H1 (cell line): Measurements from ENCODE around the gene ANAPC16. TPM values are rescaled to one million over a fixed set of nuclear protein-coding genes. Genes with fewer than 3 reads are reported as not detected.

ENCODE experiments used
- CTCF ChIA-PET: fragments of 300-600 bp; sonication (Branson Sonifier 250); formaldehyde crosslinking; loops from one replicate; lab custom pipeline; 2021; ENCODE audit not compliant: partially characterized antibody; lab: Charles Lee
- POLR2A ChIA-PET: fragments of 300-600 bp; sonication (Branson Sonifier 250); formaldehyde crosslinking; loops from one replicate; lab custom pipeline; 2021; ENCODE audit warnings: inconsistent platforms; ENCODE audit not compliant: partially characterized antibody; lab: Charles Lee
- DNase-seq, 2 experiments: peaks; one replicate each; pipeline versions ENCODE4 v3.0.0 to v3.0.0-alpha.2; 2010 to 2022; ENCODE audit warnings: low spot score in 2 of 2, low read depth in 1 of 2, mixed read lengths in 1 of 2
- FAIRE-seq: peaks from 2 replicates; lab custom pipeline; 2011; peaks lifted over from hg19 to GRCh38; lab: Jason Lieb, UNC
- H2AFZ ChIP-seq: 2 replicates; pipeline ENCODE4 v1.8.1; 2012; ENCODE audit warnings: low read length, inconsistent platforms
- H2AK5ac ChIP-seq: 2 replicates; pipeline ENCODE4 v1.6.1; 2013; ENCODE audit warnings: low read depth, low read length
- H2BK120ac ChIP-seq: replicated peaks from 2 replicates; pipeline ENCODE3; 2013; ENCODE audit warnings: low read depth, low read length, inconsistent platforms
- H2BK12ac ChIP-seq: 2 replicates; pipeline ENCODE4 v1.6.1; 2013; ENCODE audit warnings: low read depth, low read length
- H2BK15ac ChIP-seq: 2 replicates; pipeline ENCODE4 v1.6.1; 2013; ENCODE audit warnings: low read length
- H2BK20ac ChIP-seq: 2 replicates; pipeline ENCODE4 v1.6.1; 2013; ENCODE audit warnings: low read length
- H2BK5ac ChIP-seq: 2 replicates; pipeline ENCODE4 v1.6.1; 2013; ENCODE audit warnings: low read depth, low read length
- H3K14ac ChIP-seq: 2 replicates; pipeline ENCODE4 v1.6.1; 2013; ENCODE audit warnings: inconsistent platforms; ENCODE audit not compliant: insufficient read length
- H3K18ac ChIP-seq: 2 replicates; pipeline ENCODE4 v1.6.1; 2013; ENCODE audit warnings: low read length; ENCODE audit errors: extremely low read depth
- H3K23ac ChIP-seq: 2 replicates; pipeline ENCODE4 v1.6.1; 2013; ENCODE audit warnings: inconsistent platforms; ENCODE audit not compliant: insufficient read length
- H3K23me2 ChIP-seq: 2 replicates; pipeline ENCODE4 v1.6.1; 2013; ENCODE audit warnings: low read depth, low read length
- H3K27ac ChIP-seq: 2 replicates; pipeline ENCODE4 v1.6.1; 2011; ENCODE audit warnings: low read depth, low read length, inconsistent platforms
- H3K27me3 ChIP-seq, 4 experiments: replicated peaks in 1 of 4; 1 replicate in 1 of 4; 2 replicates in 3 of 4; pipeline versions ENCODE4 v1.6.1 to v1.8.1; 2011 to 2013; ENCODE audit warnings: low read length in 3 of 4, mild to moderate bottlenecking in 3 of 4, inconsistent platforms in 2 of 4, mixed read lengths in 2 of 4, moderate library complexity in 1 of 4; ENCODE audit not compliant: control insufficient read depth in 3 of 4, insufficient read depth in 3 of 4; ENCODE audit errors: extremely low read depth in 1 of 4
- H3K36me3 ChIP-seq, 4 experiments: 2 replicates each; pipeline versions ENCODE4 v1.6.1 to v1.8.1; 2011 to 2013; ENCODE audit warnings: mild to moderate bottlenecking in 4 of 4, low read length in 3 of 4, moderate library complexity in 2 of 4, control low read depth in 1 of 4, inconsistent platforms in 1 of 4; ENCODE audit not compliant: insufficient read depth in 4 of 4, control insufficient read depth in 2 of 4
- H3K4ac ChIP-seq: replicated peaks from 2 replicates; pipeline ENCODE3; 2013; ENCODE audit warnings: low read length, low read depth, mixed read lengths, inconsistent platforms; ENCODE audit not compliant: insufficient read length
- H3K4me1 ChIP-seq, 4 experiments: replicated peaks in 1 of 4; 1 replicate in 1 of 4; 2 replicates in 3 of 4; pipeline versions ENCODE4 v1.6.1 to v1.8.1; 2011 to 2013; ENCODE audit warnings: low read length in 3 of 4, inconsistent platforms in 2 of 4, mixed read lengths in 1 of 4; ENCODE audit not compliant: insufficient read depth in 4 of 4, control insufficient read depth in 3 of 4
- H3K4me2 ChIP-seq, 2 experiments: 2 replicates each; pipeline versions ENCODE4 v1.6.1 to v1.8.1; 2011 to 2013; ENCODE audit warnings: low read depth in 2 of 2, low read length in 2 of 2, control low read depth in 1 of 2, inconsistent platforms in 1 of 2, mild to moderate bottlenecking in 1 of 2; ENCODE audit not compliant: insufficient read depth in 1 of 2
- H3K4me3 ChIP-seq, 4 experiments: fragments of 200-600, 300-600 bp in 1 of 4; sonication (generic), shearing (Covaris generic), sonication (Bioruptor Twin) in 1 of 4; 2 replicates each; pipeline versions ENCODE4 v1.5.1 to v1.8.1; 2011 to 2016; ENCODE audit warnings: low read length in 4 of 4, low read depth in 3 of 4, control low read depth in 2 of 4, inconsistent platforms in 2 of 4, mild to moderate bottlenecking in 2 of 4, mixed read lengths in 1 of 4, moderate library complexity in 1 of 4; ENCODE audit not compliant: insufficient read depth in 2 of 4; ENCODE audit errors: extremely low read depth in 1 of 4
- H3K56ac ChIP-seq: replicated peaks from 2 replicates; pipeline ENCODE3; 2013; ENCODE audit warnings: low read depth, mild to moderate bottlenecking, mixed read lengths, low read length, inconsistent platforms; ENCODE audit not compliant: insufficient read length
- H3K79me1 ChIP-seq: 2 replicates; pipeline ENCODE4 v1.6.1; 2013; ENCODE audit warnings: low read depth, low read length, control low read depth
- H3K79me2 ChIP-seq, 2 experiments: 2 replicates each; pipeline versions ENCODE4 v1.6.1 to v1.8.1; 2012 to 2013; ENCODE audit warnings: low read length in 2 of 2, mild to moderate bottlenecking in 2 of 2, inconsistent platforms in 1 of 2; ENCODE audit not compliant: insufficient read depth in 2 of 2, control insufficient read depth in 1 of 2
- H3K9ac ChIP-seq, 4 experiments: replicated peaks in 1 of 4; 1 replicate in 1 of 4; 2 replicates in 3 of 4; pipeline versions ENCODE4 v1.6.1 to v1.8.1; 2011 to 2013; ENCODE audit warnings: low read depth in 3 of 4, low read length in 3 of 4, control low read depth in 2 of 4, mild to moderate bottlenecking in 2 of 4, moderate library complexity in 2 of 4, inconsistent platforms in 1 of 4; ENCODE audit errors: extremely low read depth in 1 of 4
- H3K9me3 ChIP-seq, 2 experiments: 2 replicates each; pipeline versions ENCODE4 v1.6.1 to v1.8.1; 2012 to 2013; ENCODE audit warnings: mild to moderate bottlenecking in 2 of 2, moderate library complexity in 2 of 2, control low read depth in 1 of 2, inconsistent platforms in 1 of 2, low read depth in 1 of 2, low read length in 1 of 2, mixed read lengths in 1 of 2; ENCODE audit not compliant: insufficient read depth in 2 of 2
- H4K20me1 ChIP-seq, 2 experiments: replicated peaks in 1 of 2; 2 replicates each; pipeline versions ENCODE3 to v1.8.1; 2011 to 2013; ENCODE audit warnings: inconsistent platforms in 2 of 2, low read length in 2 of 2, mild to moderate bottlenecking in 1 of 2; ENCODE audit not compliant: insufficient read depth in 2 of 2, control insufficient read depth in 1 of 2
- H4K5ac ChIP-seq: 2 replicates; pipeline ENCODE4 v1.6.1; 2013; ENCODE audit warnings: low read length, low read depth, mixed read lengths, inconsistent platforms; ENCODE audit not compliant: insufficient read length
- H4K8ac ChIP-seq: 2 replicates; pipeline ENCODE4 v1.8.0; 2013; ENCODE audit warnings: mild to moderate bottlenecking, moderate library complexity, low read length, inconsistent platforms; ENCODE audit not compliant: insufficient read depth; ENCODE audit errors: extremely low read depth
- H4K91ac ChIP-seq: replicated peaks from 2 replicates; pipeline ENCODE3; 2013; ENCODE audit warnings: low read length, mixed read lengths, inconsistent platforms; ENCODE audit not compliant: insufficient read length
- BACH1 ChIP-seq: IDR thresholded peaks from 2 replicates; pipeline ENCODE4 v1.6.1; 2012; ENCODE audit warnings: low read length, improper control_type of control experiment
- EZH2 ChIP-seq: fragments of 200-600 bp; sonication (generic); IDR thresholded peaks from 2 replicates; pipeline ENCODE4 v1.7.1; 2012; ENCODE audit warnings: low read depth, mild to moderate bottlenecking, moderate library complexity, low read length, inconsistent platforms; ENCODE audit not compliant: severe bottlenecking
- KDM4A ChIP-seq: IDR thresholded peaks from one replicate; pipeline ENCODE4 v1.7.1; 2012; ENCODE audit warnings: low read depth, mild to moderate bottlenecking, moderate library complexity, low read length, inconsistent platforms; ENCODE audit not compliant: severe bottlenecking
- KDM5A ChIP-seq: fragments of 200-600 bp; IDR thresholded peaks from 2 replicates; pipeline ENCODE4 v1.7.1; 2012; ENCODE audit warnings: mild to moderate bottlenecking, low read length, inconsistent platforms, mixed read lengths
- NANOG ChIP-seq: IDR thresholded peaks from 2 replicates; pipeline ENCODE4 v1.6.1; 2011; ENCODE audit warnings: low read length, low read depth, mild to moderate bottlenecking, inconsistent platforms; ENCODE audit not compliant: insufficient read depth, poor library complexity, severe bottlenecking
- POLR2AphosphoS5 ChIP-seq: IDR thresholded peaks from 2 replicates; pipeline ENCODE4 v1.6.1; 2011; ENCODE audit warnings: low read depth, low read length
- WGBS, 2 experiments: shearing (Covaris generic) in 1 of 2; methylation state at CpG; one replicate each; pipeline versions ENCODE4 v1.1.6 to v1.1.7; 2013 to 2015; ENCODE audit warnings: low lambda C conversion rate in 2 of 2, mixed read lengths in 2 of 2, inconsistent platforms in 1 of 2, low coverage in 1 of 2, missing lambda C conversion rate in 1 of 2; ENCODE audit not compliant: insufficient replicate concordance in 2 of 2, insufficient coverage in 1 of 2, insufficient read length in 1 of 2; ENCODE audit errors: extremely low coverage in 1 of 2, missing lambda C conversion rate in 1 of 2; 5-methylcytosine and 5-hydroxymethylcytosine counted together
- polyA plus RNA-seq, 7 experiments: library from polyadenylated mRNA; depleted of rRNA in 3 of 7; stranded (reverse) in 5 of 7; unstranded in 2 of 7; fragments of >200 nt in 5 of 7; fragments of 200-250 nt in 2 of 7; gene quantifications; 1 replicate in 5 of 7; 2 replicates in 1 of 7; 4 replicates in 1 of 7; pipeline versions ENCODE4 v1.2.1 to v1.2.3, GENCODE V29; 2011 to 2013; ENCODE audit warnings: missing spikeins in 2 of 7, mixed read lengths in 2 of 7
- total RNA-seq: library from RNA; stranded (reverse); fragmentation: NEBNext Ultra II Directional; extraction: Animal tissue kit (Norgen Biotek cat#: 25700); gene quantifications from 2 replicates; pipeline ENCODE4 v1.2.1, GENCODE V29; 2021

The ANAPC16 gene
- total and polyA plus RNA-seq, 2 of the 8 experiments (the other 6 are each of a cell fraction or from before 2014, with no cell fraction given) = 53.1 to 57.4 TPM

- no peak overlapping the region for H2BK12ac ChIP-seq
- no peak overlapping the region for H3K18ac ChIP-seq
- no peaks in the 10 kb centered on the region for H3K23me2 ChIP-seq
- no peaks in the 10 kb centered on the region for H3K79me1 ChIP-seq
- H3K4me1 ChIP-seq = peaks cover 8 to 14% (median 12%) of the 10 kb centered on the region in 4 experiments
- POLR2A ChIA-PET = interaction anchor here (1.6 to 24.2 kb wide), 2 partner anchors 16 to 32 kb away, joined by 4 to 673 read pairs; partner anchors contain the start of gene DDIT4
- 0 out of 2 replicates have a peak overlapping the region, but pooled peaks have one; percentile 3 for H2BK20ac ChIP-seq
- no peak overlapping the region for H3K56ac ChIP-seq
- H2AFZ ChIP-seq = no peak overlapping the region
- H3K79me2 ChIP-seq = no peaks in the 10 kb centered on the region
- H2AK5ac ChIP-seq = no peak overlapping the region
- TF ChIP-seq EZH2 (no peak), NANOG (no peak), BACH1 (no peak), KDM5A (no peak), POLR2AphosphoS5 (no peak), KDM4A (no peak)
- TF ChIP-seq, all 59 proteins: peak for 0
- H4K5ac ChIP-seq = no peak overlapping the region
- no peak overlapping the region for H3K4ac ChIP-seq
- no peak overlapping the region for H3K23ac ChIP-seq
- H2BK15ac ChIP-seq = no peak overlapping the region
- H3K4me3 ChIP-seq = no peak overlapping the region
- no peak overlapping the region for H3K4me2 ChIP-seq
- no peaks in the 10 kb centered on the region for H3K9me3 ChIP-seq
- DNase-seq (no peak), FAIRE-seq (no peak)
- H4K91ac ChIP-seq = no peak overlapping the region
- H2BK5ac ChIP-seq = no peak overlapping the region
- CTCF ChIA-PET = interaction anchor here (2.2 to 2.3 kb wide), 2 partner anchors 29 to 31 kb away, joined by 8 to 9 read pairs; partner anchors contain the start of gene DDIT4
- H3K14ac ChIP-seq = no peak overlapping the region
- H2BK120ac ChIP-seq = no peak overlapping the region
- H3K27ac ChIP-seq = no peak overlapping the region
- no peaks in the 10 kb centered on the region; a peak in 1 of 7 replicates for H3K27me3 ChIP-seq
- no peak overlapping the region for H3K9ac ChIP-seq
- H4K8ac ChIP-seq = no peak overlapping the region
- H4K20me1 ChIP-seq = no peaks in the 10 kb centered on the region
- 90% methylated on average over 5 of the region's 5 CpGs; no CpG with 5 or more reads in 1 of the 2 experiments for WGBS, 2 experiments
- no peaks in the 10 kb centered on the region for H3K36me3 ChIP-seq
Measured at GRCh38 chr10:72244573-72245038, 28.8 kb downstream of the ANAPC16 start.
